GM12878 (cell line): ENCODE results near the gene XIAP. TPM values are rescaled to one million over a fixed set of nuclear protein-coding genes. Genes with fewer than 3 reads are reported as not detected.

Source experiments
- ATAC-seq: fragments of 200-7000 bp; cut with Tn5 transposase; 3 replicates; pipeline ENCODE4 v1.9.1; 2020; ENCODE audit warnings: mild to moderate bottlenecking, moderate library complexity
- BruUV-seq: library from RNA; stranded (reverse); fragments of 400-500 nt; replicated peaks from 2 replicates; lab custom pipeline; 2021; lab: Mats Ljungman, UMichigan
- CTCF ChIA-PET: fragments of 300-600 bp; sonication (Branson Sonifier 250); formaldehyde crosslinking; extraction: SDS; loops from one replicate; lab custom pipeline; 2021; ENCODE audit warnings: inconsistent platforms; lab: Yijun Ruan, JAX
- POLR2A ChIA-PET: fragments of 350-600 bp; formaldehyde crosslinking; extraction: SDS; loops from one replicate; lab custom pipeline; 2021; ENCODE audit warnings: inconsistent platforms; lab: Charles Lee
- RAD21 ChIA-PET: fragments of 300-600 bp; sonication (Branson Sonifier 250); formaldehyde crosslinking; loops from one replicate; lab custom pipeline; 2023; ENCODE audit warnings: antibody characterized with exemption; ENCODE audit not compliant: unreplicated experiment; lab: Charles Lee
- SMC1A ChIA-PET: fragments of 300-600 bp; sonication (Branson Sonifier 250); formaldehyde crosslinking; loops from one replicate; lab custom pipeline; 2023; ENCODE audit not compliant: unreplicated experiment, uncharacterized antibody; lab: Charles Lee
- DNase-seq: peaks from one replicate; pipeline ENCODE4 v3.0.0-alpha.2; 2011; ENCODE audit warnings: low read depth, low spot score
- FAIRE-seq: peaks from 3 replicates; lab custom pipeline; 2011; peaks lifted over from hg19 to GRCh38; lab: Jason Lieb, UNC
- H2AFZ ChIP-seq: 2 replicates; pipeline ENCODE4 v1.6.0; 2011; ENCODE audit warnings: low read depth, low read length, control low read depth; ENCODE audit not compliant: control insufficient read depth
- H3K27ac ChIP-seq: 2 replicates; pipeline ENCODE4 v1.5.1; 2011; ENCODE audit warnings: control low read depth; ENCODE audit not compliant: control insufficient read depth, insufficient read depth
- H3K27me3 ChIP-seq, 2 experiments: replicated peaks in 1 of 2; 2 replicates each; pipeline versions ENCODE4 v1.6.0 to v1.6.1; 2011; ENCODE audit warnings: low read length in 1 of 2; ENCODE audit not compliant: control insufficient read depth in 2 of 2, insufficient read depth in 2 of 2
- H3K36me3 ChIP-seq, 2 experiments: 2 replicates each; pipeline ENCODE4 v1.5.1; 2011; ENCODE audit warnings: low read length in 1 of 2; ENCODE audit not compliant: control insufficient read depth in 2 of 2, insufficient read depth in 2 of 2
- H3K4me1 ChIP-seq: 2 replicates; pipeline ENCODE4 v1.6.1; 2011; ENCODE audit warnings: mild to moderate bottlenecking, low read length, moderate library complexity, mixed read lengths; ENCODE audit not compliant: control insufficient read depth, insufficient read depth
- H3K4me2 ChIP-seq: 2 replicates; pipeline ENCODE4 v1.6.0; 2011; ENCODE audit warnings: control low read depth; ENCODE audit not compliant: control insufficient read depth, insufficient read depth
- H3K4me3 ChIP-seq: fragments of 200-600 bp; sonication (generic); 2 replicates; pipeline ENCODE4 v1.5.1; 2016
- H3K79me2 ChIP-seq: 2 replicates; pipeline ENCODE4 v1.6.0; 2011; ENCODE audit warnings: low read length; ENCODE audit not compliant: control insufficient read depth, insufficient read depth
- H3K9ac ChIP-seq: 2 replicates; pipeline ENCODE4 v1.8.0; 2011; ENCODE audit warnings: low read length, control low read depth, mixed read lengths; ENCODE audit not compliant: control insufficient read depth, insufficient read depth
- H3K9me3 ChIP-seq: replicated peaks from 3 replicates; pipeline ENCODE4 v1.5.1; 2011; ENCODE audit warnings: mild to moderate bottlenecking, low read length; ENCODE audit not compliant: control insufficient read depth, insufficient read depth
- H4K20me1 ChIP-seq: 2 replicates; pipeline ENCODE4 v1.6.0; 2011; ENCODE audit not compliant: control insufficient read depth, insufficient read depth
- BCL11A ChIP-seq: IDR thresholded peaks from 2 replicates; pipeline ENCODE4 v1.6.1; 2011; ENCODE audit warnings: low read depth, low read length
- HDAC6 ChIP-seq: fragments of 200-600 bp; sonication (generic); IDR thresholded peaks from one replicate; pipeline ENCODE4 v1.8.0; 2017; ENCODE audit warnings: antibody characterized with exemption; ENCODE audit not compliant: unreplicated experiment
- NFIC ChIP-seq: IDR thresholded peaks from 2 replicates; pipeline ENCODE4 v1.6.1; 2012; ENCODE audit warnings: low read depth, mild to moderate bottlenecking, inconsistent platforms, low read length, moderate library complexity
- PAX5 ChIP-seq: IDR thresholded peaks from 2 replicates; pipeline ENCODE4 v1.6.1; 2011; ENCODE audit warnings: low read depth, low read length, borderline replicate concordance
- SPI1 ChIP-seq: IDR thresholded peaks from 2 replicates; pipeline ENCODE4 v1.6.1; 2011; ENCODE audit warnings: low read depth, mild to moderate bottlenecking, low read length, moderate library complexity, borderline replicate concordance; ENCODE audit not compliant: insufficient read depth
- WGBS: methylation state at CpG from one replicate; pipeline ENCODE4 v1.1.6; 2016; ENCODE audit warnings: low lambda C conversion rate; ENCODE audit not compliant: insufficient replicate concordance, insufficient coverage; ENCODE audit errors: missing lambda C conversion rate; 5-methylcytosine and 5-hydroxymethylcytosine counted together
- in situ Hi-C: fragments of 300-500 bp; cut with MboI; formaldehyde crosslinking; loops from 9 replicates; pipeline ENCODE4 v1.14.3; 2018; ENCODE audit warnings: mixed read lengths
- intact Hi-C: fragments of 100-400 bp; cut with micrococcal nuclease; formaldehyde crosslinking; loops from one replicate; pipeline ENCODE4 v1.14.2; 2022; ENCODE audit not compliant: unreplicated experiment
- polyA plus RNA-seq, 11 experiments: library from polyadenylated mRNA; depleted of rRNA in 4 of 11; unstranded in 6 of 11; stranded (reverse) in 5 of 11; fragments of >200 nt; fragmentation: Nextera tagmentation in 4 of 11; fragmentation: Illumina TruSeq in 1 of 11; extraction: Ambion mirVana in 4 of 11; extraction: Trizol in 1 of 11; gene quantifications; 1 replicate in 1 of 11; 2 replicates in 10 of 11; pipeline versions ENCODE4 v1.2.1 to v1.2.3, GENCODE V29; 2011 to 2016; ENCODE audit warnings: inconsistent platforms in 2 of 11, missing spikeins in 2 of 11, low read depth in 1 of 11
- total RNA-seq, 4 experiments: library from RNA; depleted of rRNA in 3 of 4; stranded (reverse); fragments of >200 nt in 3 of 4; fragmentation: Illumina TruSeq in 1 of 4; extraction: Trizol in 1 of 4; gene quantifications; 2 replicates each; pipeline versions ENCODE4 v1.2.1 to v1.2.3, GENCODE V29; 2013 to 2021
- TF ChIP-seq, protein P1 (sequence below): IDR thresholded peaks from 2 replicates; pipeline ENCODE4 v1.6.1; 2011; ENCODE audit warnings: borderline replicate concordance, low read depth, mild to moderate bottlenecking, moderate library complexity, mixed read lengths, low read length; ENCODE audit not compliant: insufficient read depth; ENCODE audit errors: extremely low read length
- TF ChIP-seq, protein P2 (sequence below): fragments of 150-350 bp; IDR thresholded peaks from 2 replicates; pipeline ENCODE4 v1.6.1; 2014; ENCODE audit warnings: mild to moderate bottlenecking, low read depth, low read length
- TF ChIP-seq, protein P3 (sequence below): fragments of 450-650 bp; conservative IDR thresholded peaks from 2 replicates; pipeline ENCODE4 v1.6.1; 2017; ENCODE audit warnings: mild to moderate bottlenecking, moderate library complexity
- TF ChIP-seq, protein P4 (sequence below): fragments of 450-650 bp; formaldehyde crosslinking; IDR thresholded peaks from 2 replicates; pipeline ENCODE4 v1.5.0; 2022; ENCODE audit warnings: mild to moderate bottlenecking, missing genetic modification characterization

Gene XIAP
- total and polyA plus RNA-seq, 10 of the 15 experiments (the other 5 are each of a cell fraction or from before 2014, with no cell fraction given): 3.3 to 21.1 (median 14.5) TPM

DNA sequence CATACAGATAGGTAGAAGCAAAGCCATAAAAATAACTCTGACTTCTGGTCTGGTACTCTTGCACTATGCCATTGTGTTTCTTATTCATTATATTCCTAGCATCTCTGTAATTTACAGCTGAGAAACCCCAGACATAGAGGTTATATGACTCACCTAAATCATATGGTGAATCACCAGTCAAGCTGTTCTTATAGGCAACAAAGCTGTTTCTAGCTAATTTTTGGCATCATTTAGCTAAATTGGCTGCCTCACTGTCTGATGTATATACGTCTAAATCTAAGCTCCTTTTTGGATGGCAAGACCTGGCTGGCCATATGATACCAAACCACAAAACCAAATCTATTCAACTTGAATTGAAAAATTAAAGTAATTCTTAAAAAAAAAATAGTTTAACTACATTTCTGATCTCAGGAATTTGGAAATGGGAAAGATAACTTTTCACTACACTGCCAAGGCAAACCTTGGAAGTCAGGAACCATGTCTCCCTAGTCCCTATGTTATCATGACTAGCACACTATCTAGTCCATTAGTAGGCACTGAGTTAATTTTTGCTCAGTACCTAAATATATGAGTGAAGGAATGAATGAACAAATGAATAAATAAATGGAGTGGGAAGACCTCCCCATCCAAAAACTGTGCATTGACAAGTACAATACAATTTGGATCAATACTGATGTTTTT is 60.4 kb downstream of the XIAP start (continued):
- TF ChIP-seq SPI1: no peak
- TF ChIP-seq HDAC6: no peak
- TF ChIP-seq, protein P1, sequence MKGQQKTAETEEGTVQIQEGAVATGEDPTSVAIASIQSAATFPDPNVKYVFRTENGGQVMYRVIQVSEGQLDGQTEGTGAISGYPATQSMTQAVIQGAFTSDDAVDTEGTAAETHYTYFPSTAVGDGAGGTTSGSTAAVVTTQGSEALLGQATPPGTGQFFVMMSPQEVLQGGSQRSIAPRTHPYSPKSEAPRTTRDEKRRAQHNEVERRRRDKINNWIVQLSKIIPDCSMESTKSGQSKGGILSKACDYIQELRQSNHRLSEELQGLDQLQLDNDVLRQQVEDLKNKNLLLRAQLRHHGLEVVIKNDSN: no peak
- no peak for TF ChIP-seq PAX5
- TF ChIP-seq, protein P2, sequence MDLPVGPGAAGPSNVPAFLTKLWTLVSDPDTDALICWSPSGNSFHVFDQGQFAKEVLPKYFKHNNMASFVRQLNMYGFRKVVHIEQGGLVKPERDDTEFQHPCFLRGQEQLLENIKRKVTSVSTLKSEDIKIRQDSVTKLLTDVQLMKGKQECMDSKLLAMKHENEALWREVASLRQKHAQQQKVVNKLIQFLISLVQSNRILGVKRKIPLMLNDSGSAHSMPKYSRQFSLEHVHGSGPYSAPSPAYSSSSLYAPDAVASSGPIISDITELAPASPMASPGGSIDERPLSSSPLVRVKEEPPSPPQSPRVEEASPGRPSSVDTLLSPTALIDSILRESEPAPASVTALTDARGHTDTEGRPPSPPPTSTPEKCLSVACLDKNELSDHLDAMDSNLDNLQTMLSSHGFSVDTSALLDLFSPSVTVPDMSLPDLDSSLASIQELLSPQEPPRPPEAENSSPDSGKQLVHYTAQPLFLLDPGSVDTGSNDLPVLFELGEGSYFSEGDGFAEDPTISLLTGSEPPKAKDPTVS: no peak

DNA sequence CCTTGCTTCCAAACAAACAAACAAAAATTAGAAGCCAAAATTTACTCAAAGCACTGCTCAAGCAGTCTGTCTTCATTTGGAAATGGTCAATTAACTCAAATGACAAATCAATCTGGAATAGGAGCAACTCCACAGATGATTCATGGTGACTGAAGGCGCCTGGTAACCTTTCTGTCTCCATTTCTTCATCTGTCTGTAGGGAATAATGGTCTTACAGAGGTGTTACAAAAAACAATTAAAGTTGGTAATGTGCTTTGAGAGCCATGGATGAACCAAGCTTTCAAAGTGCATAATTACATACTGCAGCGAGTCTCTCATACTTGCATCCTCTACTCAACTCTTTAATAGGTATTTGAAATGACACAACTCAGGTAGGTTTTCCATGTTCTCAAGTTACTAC is 63.4 kb downstream of the XIAP start:
- H3K4me2 ChIP-seq: no peak overlapping the region
- H3K27me3 ChIP-seq: no peaks in the 10 kb centered on the region
- no peaks in the 10 kb centered on the region for H3K4me1 ChIP-seq
- POLR2A ChIA-PET: no interaction called here
- CTCF ChIA-PET: interaction anchor here (1.4 kb wide), 1 partner anchor 12 kb away, joined by 3 read pairs; no protein-coding TSS in a partner anchor
- H3K9ac ChIP-seq: no peak overlapping the region
- no peak for DNase-seq
- no peak overlapping the region for H2AFZ ChIP-seq
- no peak for ATAC-seq
- no peaks in the 10 kb centered on the region for H4K20me1 ChIP-seq
- in situ Hi-C loops: no loop called here
- H3K4me3 ChIP-seq: no peak overlapping the region
- intact Hi-C loops: no loop called here
- 18% methylated on average over 2 of the region's 2 CpGs for WGBS
- no peaks in the 10 kb centered on the region for H3K36me3 ChIP-seq
- SMC1A ChIA-PET: no interaction called here
- H3K27ac ChIP-seq: no peak overlapping the region
- H3K79me2 ChIP-seq: no peaks in the 10 kb centered on the region
- RAD21 ChIA-PET: no interaction called here
- no peak for FAIRE-seq
- no peaks in the 10 kb centered on the region for H3K9me3 ChIP-seq
- BruUV-seq: no TSS peak
- TF ChIP-seq, protein P3, sequence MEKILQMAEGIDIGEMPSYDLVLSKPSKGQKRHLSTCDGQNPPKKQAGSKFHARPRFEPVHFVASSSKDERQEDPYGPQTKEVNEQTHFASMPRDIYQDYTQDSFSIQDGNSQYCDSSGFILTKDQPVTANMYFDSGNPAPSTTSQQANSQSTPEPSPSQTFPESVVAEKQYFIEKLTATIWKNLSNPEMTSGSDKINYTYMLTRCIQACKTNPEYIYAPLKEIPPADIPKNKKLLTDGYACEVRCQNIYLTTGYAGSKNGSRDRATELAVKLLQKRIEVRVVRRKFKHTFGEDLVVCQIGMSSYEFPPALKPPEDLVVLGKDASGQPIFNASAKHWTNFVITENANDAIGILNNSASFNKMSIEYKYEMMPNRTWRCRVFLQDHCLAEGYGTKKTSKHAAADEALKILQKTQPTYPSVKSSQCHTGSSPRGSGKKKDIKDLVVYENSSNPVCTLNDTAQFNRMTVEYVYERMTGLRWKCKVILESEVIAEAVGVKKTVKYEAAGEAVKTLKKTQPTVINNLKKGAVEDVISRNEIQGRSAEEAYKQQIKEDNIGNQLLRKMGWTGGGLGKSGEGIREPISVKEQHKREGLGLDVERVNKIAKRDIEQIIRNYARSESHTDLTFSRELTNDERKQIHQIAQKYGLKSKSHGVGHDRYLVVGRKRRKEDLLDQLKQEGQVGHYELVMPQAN: no peak
- TF ChIP-seq, protein P4, sequence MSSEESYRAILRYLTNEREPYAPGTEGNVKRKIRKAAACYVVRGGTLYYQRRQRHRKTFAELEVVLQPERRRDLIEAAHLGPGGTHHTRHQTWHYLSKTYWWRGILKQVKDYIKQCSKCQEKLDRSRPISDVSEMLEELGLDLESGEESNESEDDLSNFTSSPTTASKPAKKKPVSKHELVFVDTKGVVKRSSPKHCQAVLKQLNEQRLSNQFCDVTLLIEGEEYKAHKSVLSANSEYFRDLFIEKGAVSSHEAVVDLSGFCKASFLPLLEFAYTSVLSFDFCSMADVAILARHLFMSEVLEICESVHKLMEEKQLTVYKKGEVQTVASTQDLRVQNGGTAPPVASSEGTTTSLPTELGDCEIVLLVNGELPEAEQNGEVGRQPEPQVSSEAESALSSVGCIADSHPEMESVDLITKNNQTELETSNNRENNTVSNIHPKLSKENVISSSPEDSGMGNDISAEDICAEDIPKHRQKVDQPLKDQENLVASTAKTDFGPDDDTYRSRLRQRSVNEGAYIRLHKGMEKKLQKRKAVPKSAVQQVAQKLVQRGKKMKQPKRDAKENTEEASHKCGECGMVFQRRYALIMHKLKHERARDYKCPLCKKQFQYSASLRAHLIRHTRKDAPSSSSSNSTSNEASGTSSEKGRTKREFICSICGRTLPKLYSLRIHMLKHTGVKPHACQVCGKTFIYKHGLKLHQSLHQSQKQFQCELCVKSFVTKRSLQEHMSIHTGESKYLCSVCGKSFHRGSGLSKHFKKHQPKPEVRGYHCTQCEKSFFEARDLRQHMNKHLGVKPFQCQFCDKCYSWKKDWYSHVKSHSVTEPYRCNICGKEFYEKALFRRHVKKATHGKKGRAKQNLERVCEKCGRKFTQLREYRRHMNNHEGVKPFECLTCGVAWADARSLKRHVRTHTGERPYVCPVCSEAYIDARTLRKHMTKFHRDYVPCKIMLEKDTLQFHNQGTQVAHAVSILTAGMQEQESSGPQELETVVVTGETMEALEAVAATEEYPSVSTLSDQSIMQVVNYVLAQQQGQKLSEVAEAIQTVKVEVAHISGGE: no peak
- TF ChIP-seq NFIC: no peak
- TF ChIP-seq BCL11A: no peak
